Gastroesophageal sphincter (tissue), 3 donors: ENCODE data around the gene AKR1C8.

Experiments
- POLR2A ChIP-seq, 2 donors: fragments of 450-650 bp; IDR thresholded peaks; one replicate each; pipeline ENCODE4 v1.6.1; 2017; ENCODE audit warnings: antibody characterized with exemption in 2 of 2, mild to moderate bottlenecking in 2 of 2, moderate library complexity in 1 of 2
- POLR2AphosphoS5 ChIP-seq: sonication (generic); formaldehyde crosslinking; IDR thresholded peaks from one replicate; pipeline ENCODE4 v1.6.1; 2017; ENCODE audit warnings: antibody characterized with exemption
- TF ChIP-seq, protein P1 (sequence below), 4 experiments: fragments of 200-600 bp in 2 of 4; fragments of 450-650 bp in 2 of 4; sonication (generic) in 1 of 4; IDR thresholded peaks; one replicate each; pipeline ENCODE4 v1.5.1; 2017 to 2019; ENCODE audit warnings: antibody characterized with exemption in 4 of 4, mild to moderate bottlenecking in 2 of 4, moderate library complexity in 2 of 4

DNA sequence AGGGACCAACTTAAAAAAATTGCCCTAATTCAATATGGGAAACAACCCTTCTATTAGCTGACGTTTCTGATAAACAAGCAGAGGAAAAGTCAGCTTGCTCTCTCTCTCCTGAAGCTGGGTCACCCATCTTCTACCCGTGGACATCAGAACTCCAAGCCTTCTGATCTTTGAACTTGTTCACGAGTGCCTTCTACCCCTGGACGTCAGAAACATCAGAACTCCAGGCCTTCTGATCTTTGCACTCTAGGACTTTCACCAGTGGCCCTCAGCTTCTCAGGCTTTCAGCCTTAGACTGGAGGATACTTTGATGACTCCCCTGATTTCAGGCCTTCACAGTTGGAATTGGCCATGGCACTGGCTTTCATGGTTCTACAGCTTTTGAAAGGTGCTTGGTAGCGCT is 41.8 kb downstream of the AKR1C8 start:
- TF ChIP-seq, protein P1, sequence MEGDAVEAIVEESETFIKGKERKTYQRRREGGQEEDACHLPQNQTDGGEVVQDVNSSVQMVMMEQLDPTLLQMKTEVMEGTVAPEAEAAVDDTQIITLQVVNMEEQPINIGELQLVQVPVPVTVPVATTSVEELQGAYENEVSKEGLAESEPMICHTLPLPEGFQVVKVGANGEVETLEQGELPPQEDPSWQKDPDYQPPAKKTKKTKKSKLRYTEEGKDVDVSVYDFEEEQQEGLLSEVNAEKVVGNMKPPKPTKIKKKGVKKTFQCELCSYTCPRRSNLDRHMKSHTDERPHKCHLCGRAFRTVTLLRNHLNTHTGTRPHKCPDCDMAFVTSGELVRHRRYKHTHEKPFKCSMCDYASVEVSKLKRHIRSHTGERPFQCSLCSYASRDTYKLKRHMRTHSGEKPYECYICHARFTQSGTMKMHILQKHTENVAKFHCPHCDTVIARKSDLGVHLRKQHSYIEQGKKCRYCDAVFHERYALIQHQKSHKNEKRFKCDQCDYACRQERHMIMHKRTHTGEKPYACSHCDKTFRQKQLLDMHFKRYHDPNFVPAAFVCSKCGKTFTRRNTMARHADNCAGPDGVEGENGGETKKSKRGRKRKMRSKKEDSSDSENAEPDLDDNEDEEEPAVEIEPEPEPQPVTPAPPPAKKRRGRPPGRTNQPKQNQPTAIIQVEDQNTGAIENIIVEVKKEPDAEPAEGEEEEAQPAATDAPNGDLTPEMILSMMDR (IDR thresholded peaks at IDR 0.05) = no peak
- TF ChIP-seq POLR2A (IDR thresholded peaks at IDR 0.05) = no peak
- TF ChIP-seq POLR2AphosphoS5 = no peak
